Jurkat, Clone E6-1 (cell line): ENCODE measurements around the gene ATP13A3. TPM values are rescaled to one million over a fixed set of nuclear protein-coding genes. Genes with fewer than 3 reads are reported as not detected.
"Not testable (repeated sequence)": the region's sequence is repeated elsewhere in the genome, so short reads cannot be mapped to it uniquely, and the experiment has no call there.

Experiments
- DNase-seq: peaks from one replicate; pipeline ENCODE4 v3.0.0-alpha.2; 2011; ENCODE audit warnings: low read depth, low spot score
- H3K4me3 ChIP-seq: 2 replicates; pipeline ENCODE4 v1.5.1; 2011; ENCODE audit warnings: mild to moderate bottlenecking, low read length, control low read depth, moderate library complexity
- polyA plus RNA-seq: library from polyadenylated mRNA; unstranded; fragments of >200 nt; gene quantifications from one replicate; pipeline ENCODE4 v1.2.1, GENCODE V29; 2012; ENCODE audit warnings: missing spikeins; ENCODE audit not compliant: insufficient read length, insufficient read depth

Gene ATP13A3
- polyA plus RNA-seq: 27.4 TPM

DNA sequence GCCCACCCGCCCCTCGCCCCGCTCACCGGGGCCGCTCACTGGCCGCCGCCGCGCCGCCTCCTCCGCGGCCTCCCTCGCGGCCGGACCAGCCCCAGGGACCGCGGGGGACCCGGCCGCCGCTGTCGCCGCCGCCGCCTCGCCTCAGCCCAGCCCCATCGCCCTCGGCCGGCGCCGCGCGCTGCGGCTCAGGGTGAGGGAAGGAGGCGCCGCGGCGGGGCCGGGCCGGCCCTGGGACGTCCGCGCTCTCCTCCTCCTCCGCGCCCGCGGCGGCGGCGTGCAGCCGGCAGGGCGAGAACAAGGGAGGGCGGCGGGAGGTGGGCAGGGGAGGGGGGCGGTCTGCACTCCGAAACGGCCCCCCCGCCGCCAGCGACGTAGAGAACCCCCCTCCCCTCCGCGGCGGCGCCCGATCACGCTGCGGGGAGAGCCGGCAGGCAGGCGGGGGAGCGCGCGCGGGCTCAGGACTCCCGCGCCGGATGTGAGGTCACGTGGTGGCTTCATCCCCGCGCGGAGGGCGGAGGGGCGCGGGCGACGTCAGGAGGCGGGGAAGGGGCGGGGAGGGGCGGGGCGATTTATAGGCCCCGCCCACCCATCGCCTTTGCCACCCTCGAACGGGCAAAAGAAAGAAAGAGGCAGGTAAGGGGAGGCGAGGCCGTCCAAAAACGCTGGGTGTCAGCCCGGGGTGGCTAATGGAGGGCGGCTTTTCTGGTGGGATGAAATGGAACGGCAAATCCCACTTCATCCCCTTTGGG lies at the start of gene ATP13A3:
TSS of gene ATP13A3 (minus strand) at position 463 of the 749 bp plus-strand sequence. CDS start 24,812 bp downstream, outside the sequence.
- peak; percentile 76 for DNase-seq

DNA sequence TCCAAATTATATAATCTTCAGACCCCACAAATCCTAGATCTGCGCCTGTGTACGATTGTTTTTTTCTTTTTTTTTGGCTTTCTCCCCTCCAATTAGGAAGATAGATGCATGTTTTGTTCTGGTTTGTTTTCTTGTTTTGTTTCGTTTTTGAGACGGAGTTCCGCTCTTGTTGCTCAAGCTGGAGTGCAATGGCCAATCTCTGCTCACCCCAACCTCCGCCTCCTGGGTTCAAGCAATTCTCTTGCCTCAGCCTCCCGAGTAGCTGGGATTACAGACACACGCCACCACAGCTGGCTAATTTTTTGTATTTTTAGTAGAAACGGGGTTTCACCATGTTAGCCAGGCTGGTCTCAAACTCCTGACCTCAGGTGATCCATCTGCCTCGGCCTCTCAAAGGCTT lies 48.4 kb upstream of the ATP13A3 start:
- DNase-seq: not testable (repeated sequence)

More for the DNA sequence above, at the start of gene ATP13A3:
- H3K4me3 ChIP-seq: peak within 1 kb of the TSS; percentile 84

DNA sequence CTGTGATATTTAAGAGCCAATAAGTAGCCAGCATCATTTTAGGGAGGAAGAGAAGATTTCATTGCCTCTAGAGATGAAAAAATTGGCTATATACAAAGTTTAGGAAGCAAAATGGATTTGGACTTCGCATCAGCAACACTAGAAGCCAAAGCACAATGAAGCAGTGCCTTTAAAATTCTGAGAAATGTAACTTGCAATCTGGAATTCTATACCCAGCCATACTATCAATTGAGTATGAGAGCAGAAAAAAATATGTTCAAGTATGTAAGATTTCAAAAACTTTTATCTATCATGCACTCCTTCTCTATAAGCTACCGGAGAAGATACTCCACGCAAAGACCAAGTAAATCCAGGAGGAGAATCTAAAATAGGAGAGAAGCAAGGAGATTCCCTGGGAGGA lies 47.4 kb upstream of the ATP13A3 start:
- no peak overlapping the region for H3K4me3 ChIP-seq
- no peak for DNase-seq

More for the DNA sequence above, 48.4 kb upstream of the ATP13A3 start:
- not testable (repeated sequence) for H3K4me3 ChIP-seq

DNA sequence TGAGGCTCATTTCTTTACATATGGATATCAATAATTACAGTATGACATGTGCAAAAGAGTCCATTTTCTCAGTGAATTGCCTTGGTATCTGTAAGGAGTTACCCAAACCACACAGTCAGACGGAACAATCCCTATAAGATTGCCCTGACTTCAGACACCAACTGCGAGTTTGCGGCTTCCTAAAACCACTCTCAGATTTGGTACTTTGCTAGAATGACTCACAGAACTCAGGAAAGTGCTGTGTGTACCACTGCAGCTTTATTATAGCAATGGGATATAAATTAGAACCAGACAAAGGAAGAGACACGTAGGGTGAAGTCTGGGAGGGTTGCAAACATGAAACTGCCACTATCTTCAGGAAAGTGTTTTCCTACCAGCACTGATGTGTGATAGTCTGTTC lies 45.8 kb upstream of the ATP13A3 start:
- no peak overlapping the region for H3K4me3 ChIP-seq
- DNase-seq: no peak

DNA sequence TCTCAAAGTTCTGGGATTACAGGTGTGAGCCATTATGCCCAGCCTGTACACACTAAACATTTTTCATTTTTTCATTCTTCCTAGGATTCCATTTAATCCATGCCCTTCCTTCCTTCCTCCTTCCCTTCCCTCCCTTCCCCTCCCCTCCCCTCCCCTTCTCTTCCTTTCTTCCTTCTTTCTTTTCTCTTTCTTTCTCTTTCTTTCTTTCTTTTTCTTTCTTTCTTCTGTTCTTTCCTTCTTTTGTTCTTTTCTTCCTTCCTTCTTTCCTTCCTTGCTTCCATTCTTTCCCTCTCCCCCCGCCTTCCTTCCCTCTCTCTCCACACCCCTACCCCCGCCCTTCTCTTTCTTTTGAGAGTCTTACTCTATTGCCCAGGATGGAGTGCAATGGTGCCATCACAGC lies 40.9 kb upstream of the ATP13A3 start:
- H3K4me3 ChIP-seq: no peak overlapping the region
- DNase-seq: no peak

DNA sequence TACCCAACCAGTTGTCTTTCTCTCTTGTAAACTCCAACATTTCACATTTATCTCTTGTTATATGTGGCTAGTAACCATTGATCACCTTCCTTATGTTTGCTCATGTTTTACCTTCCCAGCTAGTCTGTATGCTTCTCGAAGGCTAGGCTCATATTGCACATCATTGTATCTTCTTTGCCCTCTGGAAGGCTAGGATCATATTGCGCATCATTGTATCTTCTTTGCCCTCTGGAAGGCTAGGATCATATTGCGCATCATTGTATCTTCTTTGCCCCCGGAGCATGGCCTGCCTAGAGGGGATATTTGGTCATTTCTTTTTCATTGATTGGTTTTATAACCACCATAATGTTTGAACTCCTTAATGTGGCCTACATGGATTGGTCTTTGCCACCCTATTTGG lies 39.4 kb upstream of the ATP13A3 start:
- no peak for DNase-seq
- no peak overlapping the region for H3K4me3 ChIP-seq

DNA sequence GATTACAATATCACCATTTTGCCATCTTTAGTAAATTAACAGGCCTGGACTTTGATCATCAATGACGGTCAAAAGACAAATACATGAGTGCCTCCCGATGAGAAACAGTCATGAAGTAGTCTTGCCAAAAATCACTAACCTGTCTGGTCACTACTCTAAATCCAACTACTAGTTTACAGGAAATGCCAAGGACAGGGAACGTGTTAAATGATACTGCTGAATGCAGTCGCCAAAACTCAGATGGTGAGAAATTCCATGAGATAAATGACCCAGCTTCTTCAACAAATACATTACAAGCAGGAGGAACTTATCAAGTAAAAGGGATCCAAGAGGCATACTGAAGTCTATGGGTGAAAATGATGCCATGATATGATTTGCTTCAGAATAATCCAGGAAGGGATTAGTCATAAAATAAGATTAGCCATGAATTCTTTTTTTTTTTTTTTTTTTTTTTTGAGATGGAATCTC lies 35.8 kb upstream of the ATP13A3 start:
- no peak overlapping the region for H3K4me3 ChIP-seq
- DNase-seq: no peak

DNA sequence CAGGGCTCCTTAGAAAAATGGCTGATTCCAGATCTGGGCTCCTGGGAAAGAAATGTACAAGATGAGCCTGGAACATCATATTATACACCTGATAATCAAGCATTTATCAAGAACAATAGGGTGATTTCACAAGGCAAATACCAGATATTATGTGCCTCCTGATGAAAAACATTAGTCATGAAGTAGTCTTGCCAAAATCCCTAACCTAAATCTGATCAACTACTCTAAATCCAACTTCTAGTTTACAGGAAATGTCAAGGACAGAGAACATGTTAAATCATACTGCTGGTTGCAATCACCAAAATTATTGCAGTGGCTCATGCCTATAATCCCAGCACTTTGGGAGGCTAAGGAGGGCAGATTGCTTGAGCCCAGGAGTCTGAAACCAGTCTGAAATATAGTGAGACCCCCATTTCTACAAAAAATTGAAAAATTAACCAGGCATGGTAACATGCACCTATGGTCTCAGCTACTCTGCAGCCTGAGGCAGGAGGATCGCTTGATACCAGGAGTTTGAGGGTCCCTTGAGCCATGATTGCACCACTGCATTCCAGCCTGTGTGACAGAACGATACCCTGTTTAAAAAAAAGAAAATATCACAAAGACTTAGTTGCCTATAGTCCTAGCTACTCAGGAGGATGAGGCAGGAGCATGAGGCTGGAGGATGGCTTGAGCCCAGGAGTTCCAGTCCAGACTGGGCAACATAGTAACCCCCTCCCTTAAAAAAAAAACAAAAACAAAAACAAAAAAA lies 34.9 kb upstream of the ATP13A3 start:
- no peak for DNase-seq

DNA sequence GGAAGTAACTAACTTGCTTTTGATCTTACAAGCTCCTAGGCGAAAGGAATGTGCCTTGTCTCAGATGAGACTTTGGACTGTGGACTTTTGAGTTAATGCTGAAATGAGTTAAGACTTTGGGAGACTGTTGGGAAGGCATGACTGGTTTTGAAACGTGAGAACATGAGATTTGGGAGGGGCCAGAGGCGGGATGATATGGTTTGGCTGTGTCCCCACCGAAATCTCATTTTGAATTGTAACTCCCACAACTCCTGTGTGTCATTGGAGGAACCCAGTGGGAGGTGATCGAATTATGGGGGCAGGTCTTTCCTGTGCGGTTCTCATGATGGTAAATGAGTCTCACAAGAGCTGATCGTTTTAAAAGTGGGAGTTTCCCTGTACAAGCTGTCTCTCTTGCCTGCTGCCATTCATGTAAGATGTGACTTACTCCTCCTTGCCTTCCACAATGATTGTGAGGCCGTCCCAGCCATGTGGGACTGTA lies 33.9 kb upstream of the ATP13A3 start:
- not testable (repeated sequence) for H3K4me3 ChIP-seq, DNase-seq

More for the DNA sequence above, 34.9 kb upstream of the ATP13A3 start:
- no peak overlapping the region for H3K4me3 ChIP-seq

DNA sequence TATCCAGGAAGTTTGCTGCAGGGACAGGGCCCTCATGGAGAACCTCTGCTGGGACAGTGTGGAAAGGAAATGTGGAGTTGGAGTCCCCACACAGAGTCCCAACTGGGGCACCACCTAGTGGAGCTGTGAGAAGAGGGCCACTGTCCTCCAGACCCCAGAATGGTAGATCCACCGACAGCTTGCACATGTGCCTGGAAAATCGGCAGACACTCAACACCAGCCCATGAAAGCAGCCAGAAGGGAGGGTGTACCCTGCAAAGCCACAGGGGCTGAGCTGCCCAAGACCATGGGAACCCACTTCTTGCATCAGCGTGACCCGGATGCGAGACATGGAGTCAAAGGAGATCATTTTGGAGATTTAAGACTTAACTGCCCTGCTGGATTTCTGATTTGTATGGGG lies 33.4 kb upstream of the ATP13A3 start:
- not testable (repeated sequence) for DNase-seq, H3K4me3 ChIP-seq

DNA sequence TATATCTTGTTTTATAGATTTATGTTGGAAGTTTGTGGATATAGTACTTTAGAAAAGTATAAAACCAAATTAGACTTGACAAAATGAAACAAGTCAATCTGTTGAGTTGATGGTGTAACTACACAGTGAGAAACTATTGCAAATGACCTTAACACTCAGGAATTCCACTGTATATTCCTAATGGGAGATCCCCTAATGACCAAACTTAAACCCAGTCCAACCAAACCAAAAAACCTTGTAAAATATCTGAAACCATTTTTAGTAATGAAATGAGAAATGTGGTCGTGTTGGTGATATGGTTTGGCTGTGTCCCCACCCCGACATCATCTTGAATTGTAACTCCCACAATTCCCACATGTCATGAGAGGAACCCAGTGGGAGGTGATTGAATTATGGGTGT lies 31.9 kb upstream of the ATP13A3 start:
- no peak overlapping the region for H3K4me3 ChIP-seq
- no peak for DNase-seq

DNA sequence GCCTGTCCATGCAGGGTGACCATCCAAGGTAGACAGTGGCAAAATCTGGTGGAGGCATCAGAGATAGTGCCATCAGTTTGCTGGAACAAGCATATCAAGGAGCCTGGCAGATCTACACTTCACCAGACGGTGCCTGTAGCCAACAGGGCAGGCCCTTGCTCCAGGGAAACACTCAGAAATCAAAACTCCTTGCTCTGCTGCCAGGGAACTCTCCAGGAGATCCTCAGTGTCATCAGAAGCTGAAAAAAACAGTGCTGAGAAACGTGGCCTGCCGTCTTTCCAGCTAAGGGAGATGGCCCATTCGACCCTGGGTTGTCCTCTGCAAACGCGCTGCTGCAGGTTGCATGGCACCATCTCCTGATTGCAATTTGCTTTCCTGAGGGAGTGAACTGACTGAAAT lies 30.5 kb upstream of the ATP13A3 start:
- DNase-seq: no peak
- no peak overlapping the region for H3K4me3 ChIP-seq

DNA sequence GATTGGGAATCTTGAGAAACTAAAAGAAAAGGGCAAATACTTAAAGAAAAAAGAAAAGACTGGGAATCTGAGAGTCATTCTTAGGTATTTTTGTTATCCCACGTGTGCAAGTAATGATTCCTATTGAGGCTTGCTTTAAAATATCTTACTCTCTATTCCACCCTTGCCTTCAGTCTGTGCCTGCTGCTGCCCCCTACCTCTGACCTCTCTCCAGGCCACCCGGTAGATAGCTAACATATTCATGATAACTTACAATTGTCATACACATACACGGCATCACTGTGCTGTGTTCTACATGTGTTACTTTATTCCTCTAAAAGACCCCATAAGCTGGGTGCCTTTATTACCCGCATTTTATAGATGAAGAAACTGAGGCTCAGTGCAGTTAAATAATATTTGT lies 27.8 kb upstream of the ATP13A3 start:
- H3K4me3 ChIP-seq: no peak overlapping the region
- DNase-seq: no peak

DNA sequence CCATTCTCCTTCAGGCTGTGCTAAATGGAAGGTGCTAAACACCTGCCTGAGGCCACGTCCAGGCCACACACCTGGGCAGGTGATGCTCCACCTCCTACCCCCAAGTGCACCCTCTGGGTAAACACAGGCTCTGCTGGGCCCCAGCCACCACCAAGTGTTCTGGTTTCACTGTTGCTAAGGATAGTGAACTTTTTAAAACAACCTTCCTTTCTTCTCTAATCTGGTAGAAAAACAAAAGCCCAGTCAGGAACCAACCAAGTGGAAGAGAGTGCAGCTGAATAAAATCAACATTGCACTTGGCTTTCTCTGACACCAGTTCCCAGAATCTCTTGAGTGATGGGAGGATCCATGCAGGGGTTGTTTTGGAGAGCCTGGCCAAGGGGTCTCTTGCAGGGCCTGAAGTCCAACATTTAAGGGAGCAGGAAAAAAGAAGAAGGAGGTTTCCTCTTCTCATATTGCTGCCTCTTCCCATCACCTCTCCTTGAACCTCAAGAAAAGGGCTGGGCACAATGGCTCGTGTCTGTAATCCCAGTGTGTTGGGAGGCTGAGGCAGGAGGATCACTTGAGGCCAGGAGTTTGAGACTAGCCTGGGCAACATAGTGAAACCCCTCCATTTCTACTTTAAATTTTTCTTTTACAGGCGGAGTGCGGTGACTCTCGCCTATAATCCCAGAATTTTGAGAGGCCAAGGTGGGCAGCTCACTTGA lies 26.2 kb upstream of the ATP13A3 start:
- no peak for DNase-seq
- H3K4me3 ChIP-seq: no peak overlapping the region

DNA sequence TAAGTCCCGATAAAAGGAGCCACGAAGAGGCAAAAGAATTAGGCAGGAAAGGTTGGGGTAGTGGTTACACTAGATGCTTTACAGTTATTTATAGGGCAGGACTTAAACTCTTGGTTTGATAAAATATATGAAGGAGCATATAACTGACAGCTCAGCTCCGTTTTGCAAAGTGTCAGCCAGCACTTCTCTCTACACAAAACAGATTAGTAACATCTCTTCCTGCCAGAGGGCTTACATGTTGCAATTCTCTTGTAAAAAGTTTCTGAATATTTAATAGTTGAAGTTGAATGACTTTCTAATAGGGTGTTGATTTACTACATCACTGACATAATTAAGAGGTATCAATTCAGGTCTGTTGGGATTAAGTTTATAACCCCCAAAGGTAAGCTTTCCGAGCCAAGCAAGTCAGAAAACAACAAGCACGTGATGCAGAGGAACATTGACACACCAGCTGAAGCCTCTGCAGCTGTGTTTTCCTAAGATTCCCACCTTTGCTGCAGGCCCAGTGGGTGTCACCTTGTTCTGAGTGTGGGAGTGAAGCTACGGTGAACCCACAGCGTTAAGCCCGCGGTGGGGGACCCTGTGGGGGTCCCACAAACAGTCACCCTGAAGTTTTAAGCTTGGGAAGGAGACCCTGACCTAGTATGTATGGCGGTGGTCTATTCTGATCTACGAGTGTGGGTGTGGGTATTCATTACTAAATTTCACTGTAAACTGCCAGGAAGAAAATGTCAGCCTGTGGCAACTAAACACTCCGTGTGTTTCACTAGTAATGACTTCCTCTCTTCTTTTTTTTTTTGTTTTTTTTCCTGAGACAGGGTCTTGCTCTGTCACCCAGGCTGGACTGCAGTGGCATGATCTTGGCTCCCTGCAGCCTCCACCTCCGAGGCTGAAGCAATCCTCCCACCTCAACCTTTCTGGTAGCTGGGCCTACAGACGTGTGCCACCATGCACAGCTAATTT lies 22.0 kb upstream of the ATP13A3 start:
- no peak for DNase-seq
- H3K4me3 ChIP-seq: no peak overlapping the region

DNA sequence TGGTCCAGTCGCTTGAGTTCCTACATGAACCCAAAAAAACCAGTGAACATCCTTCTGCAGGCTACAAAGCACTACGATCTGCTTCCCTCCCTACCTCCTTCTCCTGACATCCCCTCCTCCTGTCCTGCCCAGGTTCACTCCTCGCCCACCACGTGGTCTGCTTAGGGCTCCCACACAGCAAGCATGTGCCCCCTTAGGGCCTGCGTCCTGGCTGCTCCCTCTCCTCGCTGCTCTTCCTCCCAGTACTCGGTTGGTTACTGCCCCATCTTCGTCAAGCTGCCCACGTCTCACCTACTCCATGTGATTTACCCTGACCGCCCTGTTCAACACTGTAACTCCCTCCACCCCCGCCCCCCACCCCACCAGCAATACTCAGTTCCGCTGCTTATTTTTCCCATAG lies 20.8 kb upstream of the ATP13A3 start:
- no peak overlapping the region for H3K4me3 ChIP-seq
- no peak for DNase-seq

DNA sequence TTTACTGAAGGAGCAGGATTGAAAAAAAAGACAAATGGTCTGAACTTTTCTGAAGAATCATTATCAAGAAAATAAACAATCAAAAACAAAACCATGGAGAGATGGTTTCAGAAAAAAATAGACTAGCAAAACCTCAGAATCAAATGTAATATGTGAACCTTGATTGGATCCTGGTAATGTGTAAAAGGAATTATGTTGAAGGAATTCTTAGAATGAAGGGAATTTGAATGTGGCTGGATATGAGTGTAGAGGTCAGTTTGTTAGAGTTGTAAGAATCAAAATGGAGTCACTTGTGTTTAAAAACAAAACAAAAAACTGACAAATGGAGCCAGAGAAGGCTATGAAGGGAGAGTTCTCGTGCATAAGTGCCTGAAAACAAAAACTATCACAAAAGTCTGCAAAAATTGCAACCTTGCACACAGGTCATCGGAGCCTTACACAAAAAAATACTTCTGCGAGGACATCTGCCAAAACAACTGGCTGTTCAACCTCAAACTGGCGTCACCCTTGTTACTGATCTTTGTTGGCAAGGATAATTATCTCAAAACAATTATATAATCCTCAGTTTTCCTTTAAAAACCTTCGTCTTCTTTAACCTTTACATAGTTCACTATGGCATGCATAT lies 19.1 kb upstream of the ATP13A3 start:
- no peak for DNase-seq
- no peak overlapping the region for H3K4me3 ChIP-seq

DNA sequence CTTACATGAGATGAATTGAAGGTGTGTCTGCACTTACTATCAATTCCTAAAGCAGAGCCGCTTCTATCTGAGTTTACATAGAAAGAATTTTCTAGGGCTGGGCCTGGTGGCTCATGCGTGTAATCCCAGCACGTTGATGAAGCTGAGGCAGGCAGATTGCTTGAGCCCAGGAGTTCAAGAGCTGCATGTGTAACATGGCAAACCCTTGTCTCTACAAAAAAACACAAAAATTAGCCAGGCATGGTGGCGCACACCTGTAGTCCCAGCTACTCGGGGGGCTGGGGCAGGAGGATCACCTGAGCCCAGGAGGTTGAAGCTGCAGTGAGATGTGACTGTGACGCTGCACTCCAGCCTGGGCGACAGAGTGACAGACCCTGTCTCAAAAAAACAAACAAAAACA lies 18.1 kb upstream of the ATP13A3 start:
- DNase-seq: no peak
- no peak overlapping the region for H3K4me3 ChIP-seq
